GM12873 (cell line): Measurements from ENCODE around the gene DYSF.

Source experiments
- CTCF ChIP-seq: IDR thresholded peaks from 2 replicates; pipeline ENCODE4 v1.5.1; 2012; ENCODE audit warnings: low read depth, mild to moderate bottlenecking, moderate library complexity, low read length, control low read depth; ENCODE audit not compliant: insufficient read depth; ENCODE audit errors: missing control alignments

DYSF gene

DNA sequence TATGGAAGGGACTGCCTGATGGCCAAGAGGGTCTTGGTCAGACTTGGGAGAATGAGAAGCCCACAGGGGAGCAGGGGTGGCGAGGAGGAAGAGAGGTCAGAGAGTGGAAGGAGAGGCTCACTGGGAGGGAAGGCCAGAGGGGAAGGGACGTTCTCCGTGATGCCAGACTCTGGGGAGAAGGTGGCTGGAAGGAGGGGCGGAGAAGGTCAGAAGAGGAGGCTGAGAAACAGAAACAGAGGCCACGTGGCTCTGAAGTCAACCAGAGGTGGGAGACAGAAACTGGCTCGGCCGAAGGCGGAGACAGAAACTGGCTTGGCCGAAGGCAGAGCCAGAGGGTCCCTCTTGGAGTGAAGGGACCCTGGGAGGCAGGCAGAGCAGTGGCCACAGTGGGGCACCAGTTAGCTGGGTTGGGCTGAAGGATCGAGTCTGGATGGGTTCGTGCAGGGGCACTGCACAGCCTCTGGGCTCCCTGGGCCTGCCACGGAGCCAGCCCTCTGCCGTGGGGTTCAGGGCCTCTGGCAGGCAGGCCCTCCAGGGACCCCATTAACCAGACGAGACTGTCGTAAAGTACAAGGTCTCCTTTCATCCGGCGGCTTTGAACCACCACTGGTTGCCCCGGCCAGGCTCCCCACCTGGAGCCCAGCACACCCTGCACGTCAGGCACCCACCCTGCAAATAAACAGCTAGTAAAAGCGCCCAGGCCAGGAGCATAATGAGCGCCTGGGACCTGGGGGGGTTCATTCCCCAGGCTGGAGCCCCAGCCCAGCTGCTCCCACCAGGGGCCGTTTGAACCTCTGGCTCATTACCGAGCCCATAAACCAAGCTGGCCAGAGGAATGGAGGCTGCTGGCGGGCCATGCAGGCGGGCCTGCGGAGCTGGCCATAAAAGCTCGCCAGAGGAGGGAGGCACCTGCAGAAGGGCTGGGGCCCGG is 218.8 kb downstream of the DYSF start:
- no peak for TF ChIP-seq CTCF

DNA sequence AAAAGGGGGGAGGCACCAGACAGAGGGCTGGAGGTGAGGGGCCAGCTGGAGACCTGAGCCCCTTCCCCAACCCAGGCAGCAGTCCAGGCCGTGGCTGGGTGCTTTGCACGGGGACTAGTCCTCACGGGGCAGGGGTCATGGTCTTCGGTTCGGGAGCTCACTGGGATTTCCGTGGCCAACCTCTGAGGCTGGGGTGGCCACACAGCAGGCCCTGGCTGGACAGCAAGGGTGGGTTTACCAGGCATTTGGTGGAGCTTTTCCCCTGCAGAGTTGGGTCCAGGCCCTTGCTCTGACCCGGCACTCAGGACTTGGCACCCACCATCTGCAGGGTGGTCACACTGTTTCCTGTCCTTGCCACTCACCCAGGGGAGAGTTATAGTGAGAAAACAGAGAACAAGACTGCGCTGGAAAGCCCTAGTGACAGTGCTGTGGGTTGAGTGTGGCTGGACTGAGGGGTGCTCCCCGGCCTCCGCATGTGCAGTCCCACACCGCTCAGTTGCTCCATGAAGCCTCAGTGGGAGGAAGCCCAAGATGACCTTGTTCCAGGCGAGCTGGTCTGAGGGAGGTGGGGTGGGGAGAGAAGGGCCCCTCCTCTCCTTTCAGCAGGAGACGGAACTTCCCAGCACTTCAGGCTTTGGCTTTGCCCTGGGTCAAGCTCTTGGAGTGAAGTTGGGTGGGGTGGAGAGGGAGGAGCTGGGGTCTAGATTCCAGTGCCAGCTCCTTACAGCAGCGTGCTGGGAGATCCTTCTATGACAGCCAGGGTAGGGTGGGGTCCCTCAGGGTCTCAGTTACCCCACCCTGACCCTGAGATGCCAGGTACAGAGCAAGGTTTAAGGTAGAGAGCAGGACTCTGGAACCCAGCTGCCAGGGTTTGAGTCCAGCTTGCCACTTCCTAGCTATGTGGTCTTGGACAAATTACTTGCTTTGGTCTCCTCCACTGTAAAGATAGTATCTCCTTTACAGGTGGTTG is 219.8 kb downstream of the DYSF start:
- TF ChIP-seq CTCF = no peak

DNA sequence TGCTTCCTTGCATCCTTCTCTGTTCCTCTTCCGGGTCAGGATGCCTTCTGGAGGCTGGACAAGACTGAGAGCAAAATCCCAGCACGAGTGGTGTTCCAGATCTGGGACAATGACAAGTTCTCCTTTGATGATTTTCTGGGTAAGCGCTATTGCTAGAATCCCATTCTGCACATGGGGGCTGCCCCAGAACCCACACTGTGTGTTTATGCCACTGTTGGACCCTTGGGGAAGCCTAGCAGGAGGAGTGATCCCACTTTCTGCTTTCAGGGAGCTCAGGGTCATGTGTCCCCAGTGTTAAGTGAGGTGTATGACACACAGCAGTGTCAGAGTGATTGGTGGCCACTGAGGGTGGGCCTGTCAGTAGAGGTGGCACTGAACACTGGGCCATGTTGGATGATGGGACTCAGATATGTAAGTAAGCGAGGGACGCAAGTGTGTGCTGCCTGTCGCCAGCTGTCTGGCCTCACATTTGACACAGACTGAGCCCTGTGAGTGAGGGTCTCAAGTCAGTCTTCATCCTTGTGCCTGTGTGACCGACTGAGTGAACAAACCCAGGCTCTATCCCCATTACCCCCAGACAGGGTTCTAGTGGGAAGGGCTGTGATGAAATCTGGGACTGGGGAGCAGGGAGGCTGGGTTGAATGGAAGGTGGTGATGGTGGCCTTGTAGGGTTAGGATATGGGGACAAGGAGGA is 220.9 kb downstream of the DYSF start:
- no peak for TF ChIP-seq CTCF

GRCh38 chr2:71675296-71675695 is 221.9 kb downstream of the DYSF start:
- no peak for TF ChIP-seq CTCF

GRCh38 chr2:71678874-71679273 is 225.5 kb downstream of the DYSF start:
- TF ChIP-seq CTCF = no peak

DNA sequence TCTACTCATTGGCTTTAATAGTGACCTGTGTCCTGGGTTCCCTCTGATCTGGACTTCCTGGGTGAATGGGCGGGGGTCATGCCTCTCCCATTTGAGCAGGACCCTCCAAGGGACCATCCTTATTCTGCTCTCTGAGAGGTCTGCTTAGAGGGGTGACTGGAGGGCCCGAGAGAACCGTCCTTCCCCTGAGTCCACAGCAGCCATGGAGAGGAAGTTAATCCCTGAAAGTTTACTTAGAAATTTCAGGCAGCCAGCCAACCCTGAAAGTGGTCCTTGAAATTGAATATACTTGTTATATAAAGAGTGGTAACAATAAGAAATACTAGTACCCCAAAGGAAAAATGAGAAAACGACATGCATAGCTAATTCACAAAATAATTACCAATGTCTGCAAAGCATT is 226.1 kb downstream of the DYSF start:
- no peak for TF ChIP-seq CTCF
